Measurements from ENCODE around the gene ATG12. TPM values are rescaled to one million over a fixed set of nuclear protein-coding genes. Genes with fewer than 3 reads are reported as not detected.

Gene ATG12
- total RNA-seq, 2 donors from 2014 or later: 32.6 to 89.8 TPM

DNA sequence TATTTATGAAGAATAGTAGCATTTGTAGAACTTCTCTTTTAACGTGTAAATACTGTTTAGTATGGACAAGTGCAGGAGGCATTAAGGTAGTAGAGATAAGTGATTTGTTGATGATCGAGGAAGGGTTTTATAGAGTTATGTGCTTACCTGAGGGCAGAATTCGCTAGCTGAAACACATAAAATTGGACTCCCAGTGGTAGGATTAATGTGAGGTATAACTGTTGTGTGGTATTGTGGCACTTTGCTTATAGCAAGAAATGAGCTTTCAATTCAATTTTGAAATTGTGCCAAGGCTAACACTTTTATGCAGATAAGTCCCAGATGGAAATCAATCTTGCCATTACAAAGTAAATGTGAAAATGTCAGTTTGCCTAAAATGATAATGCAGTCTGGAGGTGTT lies 1.6 kb upstream of the ATG12 start:
- peak overlapping the region; percentile 92 for H3K4me3 ChIP-seq
- peaks cover 33 to 54% of the 10 kb centered on the region in 2 donors for H3K4me1 ChIP-seq (ENCODE audit: control insufficient read depth in 1 of 2, low read depth in 2 of 2)
- H3K36me3 ChIP-seq: no peaks in the 10 kb centered on the region
- H3K27me3 ChIP-seq (replicated peaks; ENCODE audit: insufficient read depth): no peaks in the 10 kb centered on the region
- H3K27ac ChIP-seq: peak overlapping the region; percentile 92 to 93
- DNase-seq (ENCODE audit: low spot score) (no peak), ATAC-seq (ENCODE audit: insufficient number of reproducible peaks, low FRiP score, low read depth) (no peak)
- no peaks in the 10 kb centered on the region for H3K9me3 ChIP-seq
- TF ChIP-seq, protein P1, sequence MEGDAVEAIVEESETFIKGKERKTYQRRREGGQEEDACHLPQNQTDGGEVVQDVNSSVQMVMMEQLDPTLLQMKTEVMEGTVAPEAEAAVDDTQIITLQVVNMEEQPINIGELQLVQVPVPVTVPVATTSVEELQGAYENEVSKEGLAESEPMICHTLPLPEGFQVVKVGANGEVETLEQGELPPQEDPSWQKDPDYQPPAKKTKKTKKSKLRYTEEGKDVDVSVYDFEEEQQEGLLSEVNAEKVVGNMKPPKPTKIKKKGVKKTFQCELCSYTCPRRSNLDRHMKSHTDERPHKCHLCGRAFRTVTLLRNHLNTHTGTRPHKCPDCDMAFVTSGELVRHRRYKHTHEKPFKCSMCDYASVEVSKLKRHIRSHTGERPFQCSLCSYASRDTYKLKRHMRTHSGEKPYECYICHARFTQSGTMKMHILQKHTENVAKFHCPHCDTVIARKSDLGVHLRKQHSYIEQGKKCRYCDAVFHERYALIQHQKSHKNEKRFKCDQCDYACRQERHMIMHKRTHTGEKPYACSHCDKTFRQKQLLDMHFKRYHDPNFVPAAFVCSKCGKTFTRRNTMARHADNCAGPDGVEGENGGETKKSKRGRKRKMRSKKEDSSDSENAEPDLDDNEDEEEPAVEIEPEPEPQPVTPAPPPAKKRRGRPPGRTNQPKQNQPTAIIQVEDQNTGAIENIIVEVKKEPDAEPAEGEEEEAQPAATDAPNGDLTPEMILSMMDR (IDR thresholded peaks at IDR 0.05): no peak

DNA sequence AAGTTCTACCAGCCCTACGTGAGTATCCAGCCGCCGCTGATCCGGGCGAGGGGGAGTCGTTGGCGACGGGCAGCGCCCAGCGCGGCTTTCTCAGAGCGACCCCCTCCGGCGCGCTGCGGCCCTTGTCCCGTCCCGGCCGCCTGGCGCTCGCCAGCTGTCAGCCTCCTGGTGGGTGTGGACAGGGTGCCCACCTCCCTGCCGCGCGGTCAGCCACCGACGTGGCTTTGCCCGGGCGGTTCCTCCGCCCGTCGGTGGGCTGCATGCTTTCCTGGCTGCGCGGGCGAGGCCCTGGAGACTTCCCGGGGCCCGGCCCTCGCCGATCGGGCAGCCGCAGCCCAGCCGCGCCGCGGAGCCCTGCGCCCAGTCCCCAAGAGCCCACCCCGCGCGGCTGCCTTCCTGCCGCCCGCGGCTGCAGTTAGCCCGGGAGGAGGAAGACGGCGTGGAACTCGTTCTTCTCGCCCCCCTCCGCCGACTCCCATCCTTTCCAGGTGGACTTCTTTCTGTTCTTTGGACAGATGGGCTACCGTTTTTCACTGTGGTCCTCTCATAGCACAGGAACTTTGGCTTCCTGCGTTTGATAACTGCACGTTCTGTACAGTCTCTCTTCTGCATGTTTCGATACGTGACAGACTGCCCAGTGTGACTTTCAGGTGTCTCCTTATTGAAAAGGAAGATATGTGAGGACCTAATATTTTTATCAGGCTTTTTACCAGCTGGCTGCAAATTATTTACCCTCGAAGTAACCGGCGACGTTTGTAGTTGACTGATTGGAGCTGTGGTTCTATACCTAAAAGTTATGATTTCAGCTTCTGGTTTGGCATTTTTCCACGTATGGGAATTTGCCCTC lies 947 bp upstream of the ATG12 start:
- ATAC-seq (ENCODE audit: insufficient number of reproducible peaks, low FRiP score, low read depth) (peak; percentile 46), DNase-seq (ENCODE audit: low spot score) (no peak)
- Histone ChIP-seq H3K27ac (peak overlapping the region; percentile 92 to 93), H3K4me1 (ENCODE audit: control insufficient read depth in 1 of 2, low read depth in 2 of 2) (peaks cover 34 to 58% of the 10 kb centered on the region in 2 donors), H3K27me3 (replicated peaks; ENCODE audit: insufficient read depth) (no peaks in the 10 kb centered on the region), H3K4me3 (peak overlapping the region; percentile 92), H3K36me3 (peaks cover 2% of the 10 kb centered on the region), H3K9me3 (no peaks in the 10 kb centered on the region)
- TF ChIP-seq, protein P1 (IDR thresholded peaks at IDR 0.05): peak; percentile 28

DNA sequence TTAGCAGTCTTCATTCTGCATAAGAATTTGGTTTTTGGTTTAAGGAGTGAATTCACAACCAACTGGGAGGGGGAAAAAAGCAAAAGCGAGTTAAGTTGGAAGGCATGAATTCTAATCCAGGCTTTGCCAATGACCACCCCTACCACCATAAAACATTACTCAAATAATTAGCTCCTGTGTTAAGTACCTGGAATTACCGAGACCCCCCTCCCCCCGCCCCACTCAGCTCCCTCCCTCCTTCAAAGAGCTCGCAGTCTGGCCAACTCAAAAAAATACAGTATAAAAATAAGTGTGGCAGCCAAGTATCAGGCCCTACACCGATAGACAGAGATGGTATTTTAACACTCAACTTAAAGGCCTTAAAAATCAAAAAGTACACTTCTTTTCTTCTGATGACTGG lies 492 bp downstream of the ATG12 start:
- Histone ChIP-seq H3K9me3 (no peaks in the 10 kb centered on the region), H3K4me1 (ENCODE audit: control insufficient read depth in 1 of 2, low read depth in 2 of 2) (peaks cover 34 to 64% of the 10 kb centered on the region in 2 donors), H3K4me3 (peak overlapping the region; percentile 92), H3K36me3 (peaks cover 12% of the 10 kb centered on the region), H3K27ac (peak overlapping the region; percentile 92 to 93), H3K27me3 (replicated peaks; ENCODE audit: insufficient read depth) (no peaks in the 10 kb centered on the region)
- TF ChIP-seq, protein P1 (IDR thresholded peaks at IDR 0.05): no peak
- DNase-seq (ENCODE audit: low spot score) (no peak), ATAC-seq (ENCODE audit: insufficient number of reproducible peaks, low FRiP score, low read depth) (no peak)

DNA sequence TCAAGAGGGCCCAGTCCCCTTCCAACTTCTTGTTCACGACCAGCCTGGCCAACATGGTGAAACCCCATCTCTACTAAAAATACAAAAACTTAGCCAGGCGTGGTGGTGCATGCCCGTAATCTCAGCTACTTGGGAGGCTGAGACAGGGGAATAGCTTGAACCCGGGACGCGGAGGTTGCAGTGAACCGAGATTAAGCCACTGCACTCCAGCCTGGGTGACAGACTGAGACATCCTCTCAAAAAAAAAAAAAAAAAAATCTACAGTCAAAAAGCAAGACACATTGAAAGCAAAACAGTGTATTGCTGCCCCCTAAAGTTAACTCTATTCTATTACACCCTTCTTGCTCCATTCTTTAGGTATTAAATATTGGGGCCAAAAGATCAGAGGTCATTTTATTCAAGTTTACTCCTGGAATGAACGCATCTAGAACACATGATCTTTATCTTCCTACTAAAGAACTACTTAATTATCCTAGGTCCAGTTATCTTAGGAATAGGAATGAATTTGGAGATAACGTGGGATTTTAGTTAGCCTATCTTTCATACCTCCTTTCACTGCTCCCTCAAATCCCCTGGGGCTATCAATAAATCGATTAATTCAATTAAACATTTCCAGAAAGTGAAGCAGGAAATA lies 2.4 kb downstream of the ATG12 start:
- H3K27ac ChIP-seq: no peak overlapping the region
- H3K36me3 ChIP-seq: peaks cover 12% of the 10 kb centered on the region
- H3K27me3 ChIP-seq (replicated peaks; ENCODE audit: insufficient read depth): no peaks in the 10 kb centered on the region
- TF ChIP-seq, protein P1 (IDR thresholded peaks at IDR 0.05): peak; percentile 51
- H3K9me3 ChIP-seq: no peaks in the 10 kb centered on the region
- DNase-seq (ENCODE audit: low spot score): no peak
- peak overlapping the region; percentile 92 for H3K4me3 ChIP-seq
- no peak for ATAC-seq (ENCODE audit: insufficient number of reproducible peaks, low FRiP score, low read depth)
- H3K4me1 ChIP-seq (ENCODE audit: control insufficient read depth in 1 of 2, low read depth in 2 of 2): peaks cover 29 to 48% of the 10 kb centered on the region in 2 donors

DNA sequence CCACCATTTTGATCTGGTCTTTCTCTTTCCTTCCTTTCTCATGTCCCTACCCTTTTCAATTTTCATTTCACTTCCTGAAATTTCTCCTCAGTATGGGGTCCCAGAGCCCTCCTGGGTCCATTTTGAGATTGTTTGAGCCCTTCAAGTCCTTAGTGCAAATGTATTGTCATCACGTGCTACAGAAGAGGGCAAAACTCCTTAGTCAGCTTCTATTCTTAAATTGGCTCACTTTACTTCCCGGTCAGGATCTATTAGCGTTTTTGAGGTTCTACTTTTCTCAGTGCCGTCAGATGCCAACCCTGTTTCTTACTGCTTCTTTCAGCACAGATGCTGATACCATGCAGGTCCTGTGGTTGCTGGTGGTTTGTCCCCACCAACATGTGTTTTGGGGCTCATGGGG lies 5.9 kb downstream of the ATG12 start:
- TF ChIP-seq, protein P1 (IDR thresholded peaks at IDR 0.05): no peak
- no peak for ATAC-seq (ENCODE audit: insufficient number of reproducible peaks, low FRiP score, low read depth)
- Histone ChIP-seq H3K27ac (no peak overlapping the region), H3K36me3 (peaks cover 20% of the 10 kb centered on the region), H3K4me1 (ENCODE audit: control insufficient read depth in 1 of 2, low read depth in 2 of 2) (peaks cover 24 to 34% of the 10 kb centered on the region in 2 donors), H3K4me3 (no peak overlapping the region), H3K9me3 (no peaks in the 10 kb centered on the region), H3K27me3 (replicated peaks; ENCODE audit: insufficient read depth) (no peaks in the 10 kb centered on the region)
- no peak for DNase-seq (ENCODE audit: low spot score)

Data from thoracic aorta (tissue), 2 donors.